ENCODE measurements around the gene MKS1. TPM values are rescaled to one million over a fixed set of nuclear protein-coding genes. Genes with fewer than 3 reads are reported as not detected.

MKS1 gene
- total RNA-seq, 1 experiment from 2014 or later: 23.9 TPM

DNA sequence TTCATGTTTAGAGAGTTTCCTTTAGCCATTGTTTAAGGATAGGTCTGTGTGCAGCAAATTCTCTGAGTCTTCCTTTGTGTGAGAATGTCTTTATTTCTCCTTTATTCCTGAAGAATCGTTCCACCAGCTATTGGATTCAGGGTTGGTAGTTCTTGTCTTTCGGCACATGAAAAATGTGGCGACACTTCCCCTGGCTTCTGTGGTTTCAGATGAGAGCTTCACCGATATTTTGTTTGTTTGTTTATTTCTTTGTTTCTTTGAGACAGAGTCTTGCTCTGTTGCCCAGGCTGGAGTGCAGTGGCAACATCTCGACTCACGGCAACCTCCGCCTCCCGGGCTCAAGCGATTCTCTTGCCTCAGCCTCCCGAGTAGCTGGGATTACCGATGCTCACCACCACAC lies 43.1 kb upstream of the MKS1 start:
- TF ChIP-seq, protein P1, sequence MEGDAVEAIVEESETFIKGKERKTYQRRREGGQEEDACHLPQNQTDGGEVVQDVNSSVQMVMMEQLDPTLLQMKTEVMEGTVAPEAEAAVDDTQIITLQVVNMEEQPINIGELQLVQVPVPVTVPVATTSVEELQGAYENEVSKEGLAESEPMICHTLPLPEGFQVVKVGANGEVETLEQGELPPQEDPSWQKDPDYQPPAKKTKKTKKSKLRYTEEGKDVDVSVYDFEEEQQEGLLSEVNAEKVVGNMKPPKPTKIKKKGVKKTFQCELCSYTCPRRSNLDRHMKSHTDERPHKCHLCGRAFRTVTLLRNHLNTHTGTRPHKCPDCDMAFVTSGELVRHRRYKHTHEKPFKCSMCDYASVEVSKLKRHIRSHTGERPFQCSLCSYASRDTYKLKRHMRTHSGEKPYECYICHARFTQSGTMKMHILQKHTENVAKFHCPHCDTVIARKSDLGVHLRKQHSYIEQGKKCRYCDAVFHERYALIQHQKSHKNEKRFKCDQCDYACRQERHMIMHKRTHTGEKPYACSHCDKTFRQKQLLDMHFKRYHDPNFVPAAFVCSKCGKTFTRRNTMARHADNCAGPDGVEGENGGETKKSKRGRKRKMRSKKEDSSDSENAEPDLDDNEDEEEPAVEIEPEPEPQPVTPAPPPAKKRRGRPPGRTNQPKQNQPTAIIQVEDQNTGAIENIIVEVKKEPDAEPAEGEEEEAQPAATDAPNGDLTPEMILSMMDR (conservative IDR thresholded peaks at IDR 0.05; ENCODE audit: low read depth, low read length): no peak
- TF ChIP-seq EZH2 (IDR thresholded peaks at IDR 0.05; ENCODE audit: low read length, unreplicated experiment) (no peak), EZH2phosphoT487 (IDR thresholded peaks at IDR 0.05; ENCODE audit: borderline replicate concordance, low read length) (no peak)
- no peak overlapping the region for H3K4me3 ChIP-seq (ENCODE audit: low read length)
- H3K9ac ChIP-seq (ENCODE audit: low read length): no peak overlapping the region
- intact Hi-C loops (cut with micrococcal nuclease): loop anchor here (5.0 kb wide), 1 partner anchor 185 kb away; no protein-coding TSS in a partner anchor
- no peak overlapping the region for H3K4me2 ChIP-seq (ENCODE audit: low read length)
- ChIA-PET CTCF (no interaction called here), POLR2A (ENCODE audit: unreplicated experiment) (no interaction called here)
- no peaks in the 10 kb centered on the region for H3K36me3 ChIP-seq (ENCODE audit: low read depth, low read length)
- ATAC-seq (no peak), DNase-seq (no peak)
- no peaks in the 10 kb centered on the region for H3K79me2 ChIP-seq (ENCODE audit: low read length)
- no peaks in the 10 kb centered on the region for H4K20me1 ChIP-seq (ENCODE audit: low read length)
- H3F3A ChIP-seq (ENCODE audit: low read length, unreplicated experiment): no peaks in the 10 kb centered on the region
- peaks cover 91% of the 10 kb centered on the region for H3K27me3 ChIP-seq (ENCODE audit: low read length)
- no peak overlapping the region for H3K27ac ChIP-seq (ENCODE audit: low read length)
- H3K9me3 ChIP-seq (ENCODE audit: low read length): no peaks in the 10 kb centered on the region
- no peaks in the 10 kb centered on the region for H3K9me2 ChIP-seq (replicated peaks; ENCODE audit: low read length)
- BruUV-seq (replicated peaks): no TSS peak
- no peak overlapping the region for H2AFZ ChIP-seq (ENCODE audit: low read length)
- no peaks in the 10 kb centered on the region for H3K4me1 ChIP-seq (ENCODE audit: insufficient read depth, low read length)

DNA sequence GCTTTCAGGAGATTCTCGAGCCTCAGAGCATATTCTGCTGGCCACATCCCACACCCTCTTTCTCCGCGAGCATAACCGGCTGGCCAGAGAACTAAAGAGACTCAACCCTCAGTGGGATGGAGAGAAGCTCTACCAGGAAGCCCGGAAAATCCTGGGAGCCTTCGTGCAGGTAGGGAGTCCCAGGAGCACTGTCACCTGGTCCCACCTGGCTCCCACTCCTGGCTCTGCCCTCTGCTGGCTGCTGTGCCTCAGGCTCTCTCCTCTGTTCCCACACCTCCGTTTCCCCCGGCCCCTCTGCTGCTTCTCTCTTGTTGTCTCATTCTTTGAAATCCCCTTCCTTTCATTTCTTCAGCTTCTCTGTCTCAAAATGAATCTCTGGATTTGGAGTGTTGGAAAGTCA lies 35.7 kb upstream of the MKS1 start:
- H3K27ac ChIP-seq (ENCODE audit: low read length): no peak overlapping the region
- H3K4me2 ChIP-seq (ENCODE audit: low read length): no peak overlapping the region
- no peaks in the 10 kb centered on the region for H3K79me2 ChIP-seq (ENCODE audit: low read length)
- intact Hi-C loops (cut with micrococcal nuclease): loop anchor here (2.0 kb wide), 1 partner anchor 132 kb away; no protein-coding TSS in a partner anchor
- no peak overlapping the region for H3K4me3 ChIP-seq (ENCODE audit: low read length)
- no peaks in the 10 kb centered on the region for H3F3A ChIP-seq (ENCODE audit: low read length, unreplicated experiment)
- H3K9me2 ChIP-seq (replicated peaks; ENCODE audit: low read length): no peaks in the 10 kb centered on the region
- H3K27me3 ChIP-seq (ENCODE audit: low read length): peaks cover 55% of the 10 kb centered on the region
- no TSS peak for BruUV-seq (replicated peaks)
- no peaks in the 10 kb centered on the region for H3K4me1 ChIP-seq (ENCODE audit: insufficient read depth, low read length)
- TF ChIP-seq EZH2phosphoT487 (IDR thresholded peaks at IDR 0.05; ENCODE audit: borderline replicate concordance, low read length) (no peak), EZH2 (IDR thresholded peaks at IDR 0.05; ENCODE audit: low read length, unreplicated experiment) (no peak)
- TF ChIP-seq, protein P1 (conservative IDR thresholded peaks at IDR 0.05; ENCODE audit: low read depth, low read length): peak; percentile 65
- no peaks in the 10 kb centered on the region for H3K36me3 ChIP-seq (ENCODE audit: low read depth, low read length)
- no peak overlapping the region for H2AFZ ChIP-seq (ENCODE audit: low read length)
- POLR2A ChIA-PET (ENCODE audit: unreplicated experiment): no interaction called here
- H4K20me1 ChIP-seq (ENCODE audit: low read length): no peaks in the 10 kb centered on the region
- ATAC-seq (peak; percentile 49), DNase-seq (peak; percentile 35)
- CTCF ChIA-PET: no interaction called here
- H3K9me3 ChIP-seq (ENCODE audit: low read length): no peaks in the 10 kb centered on the region
- no peak overlapping the region for H3K9ac ChIP-seq (ENCODE audit: low read length)

DNA sequence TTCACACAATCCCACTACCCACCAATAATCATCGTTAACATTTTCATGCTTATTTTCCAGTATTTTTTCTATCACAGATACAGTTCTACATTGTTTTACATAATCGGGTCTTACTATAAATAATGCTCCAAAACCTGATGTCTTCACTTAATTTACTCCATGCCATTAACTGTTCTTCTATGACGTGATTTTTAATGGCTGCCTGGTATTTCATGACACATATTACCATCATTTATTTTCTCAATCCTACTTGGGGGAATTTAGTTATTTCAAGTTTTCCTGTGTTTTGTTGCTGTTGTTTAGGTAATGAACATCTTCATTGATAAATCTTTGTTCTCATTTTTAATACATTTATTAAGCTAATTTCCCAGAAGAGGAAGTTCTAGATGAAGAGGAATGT lies 34.0 kb upstream of the MKS1 start:
- DNase-seq: no peak
- H3K9me2 ChIP-seq (replicated peaks; ENCODE audit: low read length): no peaks in the 10 kb centered on the region
- no peak overlapping the region for H3K27ac ChIP-seq (ENCODE audit: low read length)
- H3K4me3 ChIP-seq (ENCODE audit: low read length): no peak overlapping the region
- no peaks in the 10 kb centered on the region for H3K36me3 ChIP-seq (ENCODE audit: low read depth, low read length)
- H3K9ac ChIP-seq (ENCODE audit: low read length): no peak overlapping the region
- H3K9me3 ChIP-seq (ENCODE audit: low read length): no peaks in the 10 kb centered on the region
- POLR2A ChIA-PET (ENCODE audit: unreplicated experiment): no interaction called here
- H4K20me1 ChIP-seq (ENCODE audit: low read length): no peaks in the 10 kb centered on the region
- no peaks in the 10 kb centered on the region for H3K79me2 ChIP-seq (ENCODE audit: low read length)
- no peak overlapping the region for H2AFZ ChIP-seq (ENCODE audit: low read length)
- CTCF ChIA-PET: interaction anchor here (0.8 kb wide), 1 partner anchor 127 kb away, joined by 4 read pairs; no protein-coding TSS in a partner anchor
- no peak for TF ChIP-seq EZH2 (IDR thresholded peaks at IDR 0.05; ENCODE audit: low read length, unreplicated experiment)
- no peak for TF ChIP-seq EZH2phosphoT487 (IDR thresholded peaks at IDR 0.05; ENCODE audit: borderline replicate concordance, low read length)
- TF ChIP-seq, protein P1 (conservative IDR thresholded peaks at IDR 0.05; ENCODE audit: low read depth, low read length): no peak
- no peak overlapping the region for H3K4me2 ChIP-seq (ENCODE audit: low read length)
- peaks cover 5% of the 10 kb centered on the region; the same call in 1 of the 2 replicates for H3K4me1 ChIP-seq (ENCODE audit: insufficient read depth, low read length)
- peaks cover 41% of the 10 kb centered on the region for H3K27me3 ChIP-seq (ENCODE audit: low read length)
- intact Hi-C loops (cut with micrococcal nuclease): no loop called here
- ATAC-seq: no peak
- no peaks in the 10 kb centered on the region for H3F3A ChIP-seq (ENCODE audit: low read length, unreplicated experiment)
- BruUV-seq (replicated peaks): no TSS peak
